SK-N-SH (cell line): Measurements from ENCODE around the gene LATS2.

Source experiments
- CHD2 ChIP-seq: fragments of 150-350 bp; IDR thresholded peaks from 2 replicates; pipeline ENCODE4 v1.6.1; 2018; ENCODE audit warnings: low read length; ENCODE audit not compliant: partially characterized antibody
- CTCF ChIP-seq: fragments of 200-600 bp; sonication (generic); IDR thresholded peaks from 2 replicates; pipeline ENCODE4 v1.6.1; 2017; ENCODE audit warnings: antibody characterized with exemption, mild to moderate bottlenecking, moderate library complexity
- EZH2phosphoT487 ChIP-seq: fragments of 200-600 bp; sonication (generic); IDR thresholded peaks from 2 replicates; pipeline ENCODE4 v1.6.1; 2017; ENCODE audit warnings: low read depth, mixed run types, mild to moderate bottlenecking, antibody characterized with exemption, moderate library complexity, borderline replicate concordance
- MAX ChIP-seq: IDR thresholded peaks from 2 replicates; pipeline ENCODE4 v1.4.0; 2012; ENCODE audit warnings: low read depth
- MXI1 ChIP-seq: IDR thresholded peaks from 2 replicates; pipeline ENCODE4 v1.6.1; 2012; ENCODE audit warnings: mild to moderate bottlenecking, low read depth, low read length, improper control_type of control experiment
- POLR2AphosphoS5 ChIP-seq: IDR thresholded peaks from 2 replicates; pipeline ENCODE4 v1.6.1; 2012; ENCODE audit warnings: low read depth, low read length
- REST ChIP-seq: IDR thresholded peaks from 2 replicates; pipeline ENCODE4 v1.6.1; 2012; ENCODE audit warnings: mild to moderate bottlenecking, low read depth, low read length, moderate library complexity
- RFX5 ChIP-seq: IDR thresholded peaks from 2 replicates; pipeline ENCODE4 v1.6.1; 2012; ENCODE audit warnings: mild to moderate bottlenecking, improper control_type of control experiment, low read length
- TAF1 ChIP-seq: IDR thresholded peaks from 2 replicates; pipeline ENCODE4 v1.6.1; 2012; ENCODE audit warnings: low read depth, mild to moderate bottlenecking, low read length, moderate library complexity, borderline replicate concordance

- TF ChIP-seq CHD2 (no peak), TAF1 (no peak), POLR2AphosphoS5 (no peak), RFX5 (no peak), EZH2phosphoT487 (no peak), REST (no peak), CTCF (no peak), MXI1 (no peak), MAX (no peak)
Observed at GRCh38 chr13:20964904-20965303, 96.5 kb downstream of the LATS2 start.
